ENCODE measurements around the gene PLXNA2.

Gene PLXNA2

DNA sequence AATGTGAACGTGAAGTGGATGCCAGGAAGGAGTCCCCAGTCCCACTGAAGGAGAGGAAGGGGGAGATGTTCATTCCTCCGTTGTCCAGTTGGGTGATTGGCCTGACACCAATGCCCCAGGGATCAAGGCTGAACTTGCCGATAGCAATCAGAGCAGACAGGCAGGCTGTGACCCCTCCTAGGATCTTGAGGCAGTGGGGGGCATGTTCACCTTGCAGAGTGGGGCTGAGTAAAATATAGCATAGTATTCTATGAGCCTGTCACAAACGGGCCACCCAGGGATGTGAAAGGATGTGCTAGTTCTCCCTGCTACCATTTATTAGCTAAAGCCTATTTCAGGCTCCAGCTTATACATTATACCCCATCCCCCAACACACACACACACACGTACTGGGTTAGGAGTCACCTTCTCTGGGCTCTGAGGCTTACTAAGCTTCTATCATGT, 252.6 kb downstream of the PLXNA2 start:
- Histone ChIP-seq H2AFZ (ENCODE audit: low read depth, low read length) (no peak overlapping the region), H3K27me3 (ENCODE audit: low read depth, low read length) (peaks cover 36% of the 10 kb centered on the region), H3K4me3 (ENCODE audit: low read length) (no peak overlapping the region), H3K36me3 (replicated peaks; ENCODE audit: low read depth, low read length) (no peaks in the 10 kb centered on the region), H3K4me1 (ENCODE audit: low read length) (peaks cover 1% of the 10 kb centered on the region), H3K9me3 (ENCODE audit: insufficient read depth, low read length) (no peaks in the 10 kb centered on the region), H3K9ac (ENCODE audit: low read length) (no peak overlapping the region), H4K20me1 (ENCODE audit: insufficient read depth, low read length) (no peaks in the 10 kb centered on the region), H3K79me2 (ENCODE audit: low read length) (no peaks in the 10 kb centered on the region), H3K27ac (ENCODE audit: low read length) (no peak overlapping the region), H3K4me2 (ENCODE audit: low read length) (no peak overlapping the region)
- no peak for TF ChIP-seq EZH2phosphoT487 (IDR thresholded peaks at IDR 0.05; ENCODE audit: low read depth)
- TF ChIP-seq, protein P1, sequence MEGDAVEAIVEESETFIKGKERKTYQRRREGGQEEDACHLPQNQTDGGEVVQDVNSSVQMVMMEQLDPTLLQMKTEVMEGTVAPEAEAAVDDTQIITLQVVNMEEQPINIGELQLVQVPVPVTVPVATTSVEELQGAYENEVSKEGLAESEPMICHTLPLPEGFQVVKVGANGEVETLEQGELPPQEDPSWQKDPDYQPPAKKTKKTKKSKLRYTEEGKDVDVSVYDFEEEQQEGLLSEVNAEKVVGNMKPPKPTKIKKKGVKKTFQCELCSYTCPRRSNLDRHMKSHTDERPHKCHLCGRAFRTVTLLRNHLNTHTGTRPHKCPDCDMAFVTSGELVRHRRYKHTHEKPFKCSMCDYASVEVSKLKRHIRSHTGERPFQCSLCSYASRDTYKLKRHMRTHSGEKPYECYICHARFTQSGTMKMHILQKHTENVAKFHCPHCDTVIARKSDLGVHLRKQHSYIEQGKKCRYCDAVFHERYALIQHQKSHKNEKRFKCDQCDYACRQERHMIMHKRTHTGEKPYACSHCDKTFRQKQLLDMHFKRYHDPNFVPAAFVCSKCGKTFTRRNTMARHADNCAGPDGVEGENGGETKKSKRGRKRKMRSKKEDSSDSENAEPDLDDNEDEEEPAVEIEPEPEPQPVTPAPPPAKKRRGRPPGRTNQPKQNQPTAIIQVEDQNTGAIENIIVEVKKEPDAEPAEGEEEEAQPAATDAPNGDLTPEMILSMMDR (IDR thresholded peaks at IDR 0.05; ENCODE audit: low read depth, low read length) = no peak

DNA sequence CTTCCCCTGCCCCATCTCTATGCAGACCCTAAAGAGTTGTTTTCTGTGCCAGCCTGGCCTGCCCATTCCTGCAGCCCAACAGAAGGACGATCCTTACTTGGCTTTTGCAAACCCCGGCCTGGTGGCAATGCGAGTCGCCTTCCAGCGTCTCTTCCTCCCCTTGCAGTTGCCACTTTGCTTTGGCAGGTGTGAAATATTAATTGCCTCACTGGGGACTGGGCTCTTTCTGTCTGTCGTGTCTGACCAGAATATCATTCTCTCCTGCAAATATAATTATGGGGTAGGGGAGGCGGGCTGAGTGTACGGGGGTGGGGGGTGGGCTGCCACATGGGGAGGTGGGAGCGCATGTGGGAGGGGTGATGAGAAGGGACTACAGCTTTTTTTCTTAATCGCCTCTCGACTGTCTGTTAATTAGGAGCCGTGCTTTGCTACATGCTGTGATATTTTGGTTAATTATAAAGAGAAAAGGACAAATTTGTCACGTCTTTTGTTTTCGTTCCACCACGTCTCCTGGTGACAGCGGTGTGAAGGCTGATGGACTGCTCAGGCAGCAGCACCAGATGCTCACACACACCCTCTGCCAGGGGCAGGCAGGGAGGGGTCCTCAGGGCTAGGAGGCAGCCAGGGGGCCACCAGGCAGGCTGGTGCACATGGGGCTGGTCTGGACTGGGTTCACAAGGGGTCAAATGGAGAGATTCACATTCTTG, 253.2 kb downstream of the PLXNA2 start:
- Histone ChIP-seq H3K79me2 (ENCODE audit: low read length) (no peaks in the 10 kb centered on the region), H4K20me1 (ENCODE audit: insufficient read depth, low read length) (no peaks in the 10 kb centered on the region), H3K27ac (ENCODE audit: low read length) (no peak overlapping the region), H3K9ac (ENCODE audit: low read length) (no peak overlapping the region), H3K27me3 (ENCODE audit: low read depth, low read length) (peaks cover 35% of the 10 kb centered on the region), H3K9me3 (ENCODE audit: insufficient read depth, low read length) (no peaks in the 10 kb centered on the region), H3K4me2 (ENCODE audit: low read length) (no peak overlapping the region), H2AFZ (ENCODE audit: low read depth, low read length) (no peak overlapping the region), H3K36me3 (replicated peaks; ENCODE audit: low read depth, low read length) (no peaks in the 10 kb centered on the region), H3K4me3 (ENCODE audit: low read length) (no peak overlapping the region), H3K4me1 (ENCODE audit: low read length) (peaks cover 7% of the 10 kb centered on the region)
- TF ChIP-seq EZH2phosphoT487 (IDR thresholded peaks at IDR 0.05; ENCODE audit: low read depth) = no peak
- TF ChIP-seq, protein P1 (IDR thresholded peaks at IDR 0.05; ENCODE audit: low read depth, low read length) = no peak

DNA sequence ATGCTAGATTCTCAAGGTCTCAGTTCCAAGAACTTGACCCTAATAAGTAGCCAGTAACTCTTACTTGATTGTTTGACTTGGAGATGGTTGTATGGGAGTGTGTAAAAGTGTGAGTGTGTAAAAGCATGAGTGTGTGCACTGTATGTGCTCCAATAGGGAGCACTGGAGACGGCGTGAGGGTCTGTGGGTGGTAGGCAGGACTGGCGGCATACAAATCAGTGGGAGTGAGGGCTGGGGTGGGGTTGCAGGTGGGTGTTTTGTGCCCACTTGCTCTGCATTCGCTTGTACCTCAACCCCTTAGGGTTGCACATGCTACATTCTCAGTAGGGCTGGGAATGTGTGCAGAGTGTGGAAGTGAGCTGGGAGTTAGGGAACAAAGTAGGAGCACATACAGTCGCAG, 253.7 kb downstream of the PLXNA2 start:
- Histone ChIP-seq H3K4me3 (ENCODE audit: low read length) (no peak overlapping the region), H3K27ac (ENCODE audit: low read length) (no peak overlapping the region), H3K4me2 (ENCODE audit: low read length) (no peak overlapping the region), H3K36me3 (replicated peaks; ENCODE audit: low read depth, low read length) (no peaks in the 10 kb centered on the region), H3K79me2 (ENCODE audit: low read length) (no peaks in the 10 kb centered on the region), H3K9ac (ENCODE audit: low read length) (no peak overlapping the region), H4K20me1 (ENCODE audit: insufficient read depth, low read length) (no peaks in the 10 kb centered on the region), H3K27me3 (ENCODE audit: low read depth, low read length) (peaks cover 29% of the 10 kb centered on the region), H2AFZ (ENCODE audit: low read depth, low read length) (no peak overlapping the region), H3K9me3 (ENCODE audit: insufficient read depth, low read length) (no peaks in the 10 kb centered on the region), H3K4me1 (ENCODE audit: low read length) (peaks cover 7% of the 10 kb centered on the region)
- TF ChIP-seq EZH2phosphoT487 (IDR thresholded peaks at IDR 0.05; ENCODE audit: low read depth) = no peak
- TF ChIP-seq, protein P1 (IDR thresholded peaks at IDR 0.05; ENCODE audit: low read depth, low read length) = no peak

DNA sequence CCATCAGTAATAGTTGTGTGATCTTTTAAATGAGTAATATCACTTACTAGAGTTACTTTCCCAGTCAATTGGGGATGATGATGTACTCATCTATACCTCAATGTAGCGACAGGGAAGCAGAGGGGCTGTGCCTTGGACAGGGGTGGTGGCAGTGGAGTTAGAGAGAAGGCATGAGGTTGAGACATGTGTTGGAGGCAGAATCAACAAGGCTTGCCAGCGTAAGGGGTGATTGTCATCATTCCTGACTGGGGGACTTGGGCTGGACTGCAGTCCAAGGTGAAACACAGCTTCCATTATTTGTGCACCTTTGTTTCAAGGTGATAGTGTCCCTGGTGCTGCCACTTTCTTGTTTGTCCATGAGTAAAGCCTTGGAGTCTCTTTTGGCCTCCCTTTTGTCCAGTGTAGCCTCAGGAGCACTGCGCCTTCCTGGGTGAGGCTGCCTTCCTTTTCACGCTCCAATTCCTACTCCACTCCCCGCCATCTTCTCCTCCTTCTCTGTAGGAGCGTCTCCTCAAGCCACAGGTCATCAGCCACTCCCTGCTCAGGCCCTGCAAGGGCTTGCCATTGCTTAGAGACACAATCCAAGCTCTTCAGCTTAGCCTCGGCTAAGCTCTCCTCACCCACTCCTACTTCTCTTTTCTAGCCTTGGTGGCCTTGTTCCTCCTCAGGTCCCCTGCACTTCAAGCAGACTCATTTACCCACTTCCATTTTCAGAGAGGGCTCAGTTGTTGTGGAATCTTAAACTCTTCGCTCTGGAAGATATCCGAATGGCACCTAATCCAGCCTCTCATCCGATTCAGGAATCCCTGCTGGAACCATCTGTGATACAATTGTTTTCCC, 255.6 kb downstream of the PLXNA2 start:
- TF ChIP-seq, protein P1 (IDR thresholded peaks at IDR 0.05; ENCODE audit: low read depth, low read length) = no peak
- TF ChIP-seq EZH2phosphoT487 (IDR thresholded peaks at IDR 0.05; ENCODE audit: low read depth) = no peak
- no peak overlapping the region for H2AFZ ChIP-seq (ENCODE audit: low read depth, low read length)
- no peaks in the 10 kb centered on the region for H3K9me3 ChIP-seq (ENCODE audit: insufficient read depth, low read length)
- H3K27ac ChIP-seq (ENCODE audit: low read length) = no peak overlapping the region
- no peak overlapping the region for H3K9ac ChIP-seq (ENCODE audit: low read length)
- no peaks in the 10 kb centered on the region for H3K79me2 ChIP-seq (ENCODE audit: low read length)
- H4K20me1 ChIP-seq (ENCODE audit: insufficient read depth, low read length) = no peaks in the 10 kb centered on the region
- H3K4me2 ChIP-seq (ENCODE audit: low read length) = no peak overlapping the region
- peaks cover 7% of the 10 kb centered on the region for H3K4me1 ChIP-seq (ENCODE audit: low read length)
- no peaks in the 10 kb centered on the region for H3K36me3 ChIP-seq (replicated peaks; ENCODE audit: low read depth, low read length)
- H3K4me3 ChIP-seq (ENCODE audit: low read length) = no peak overlapping the region
- H3K27me3 ChIP-seq (ENCODE audit: low read depth, low read length) = peaks cover 18% of the 10 kb centered on the region
